GM21825 (cell line): Measurements from ENCODE around the gene CDH19.

Experiments
- ATAC-seq: cut with Tn5 transposase; IDR thresholded peaks from one replicate; pipeline ENCODE4 v1.9.1; 2021; ENCODE audit warnings: mild to moderate bottlenecking, moderate library complexity; ENCODE audit not compliant: unreplicated experiment

Gene CDH19

GRCh38 chr18:66571845-66572244 lies 32.0 kb downstream of the CDH19 start:
- no peak for ATAC-seq

- ATAC-seq = no peak
Observed at GRCh38 chr18:66566616-66567015, 37.3 kb downstream of the CDH19 start.

DNA sequence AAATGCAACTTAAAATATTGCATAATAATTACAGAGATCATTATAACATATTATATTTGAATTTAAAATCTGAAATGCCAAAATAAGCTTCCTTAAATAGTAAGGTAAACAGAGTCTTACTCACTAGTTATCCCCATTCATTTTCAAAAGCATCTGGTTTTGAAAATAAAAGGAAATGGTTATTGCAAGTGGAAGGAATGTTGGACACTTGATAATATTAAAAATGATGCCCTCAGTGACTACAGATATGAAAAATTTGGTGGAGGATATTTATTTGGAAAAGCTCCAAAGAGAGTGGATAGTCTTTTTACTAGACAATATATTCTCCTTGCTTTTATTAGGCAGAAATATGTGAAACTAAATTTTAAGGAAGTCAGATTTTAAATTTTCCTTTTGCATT lies 39.7 kb downstream of the CDH19 start:
- no peak for ATAC-seq

- ATAC-seq = no peak
Observed at GRCh38 chr18:66562279-66562678, 41.6 kb downstream of the CDH19 start.

DNA sequence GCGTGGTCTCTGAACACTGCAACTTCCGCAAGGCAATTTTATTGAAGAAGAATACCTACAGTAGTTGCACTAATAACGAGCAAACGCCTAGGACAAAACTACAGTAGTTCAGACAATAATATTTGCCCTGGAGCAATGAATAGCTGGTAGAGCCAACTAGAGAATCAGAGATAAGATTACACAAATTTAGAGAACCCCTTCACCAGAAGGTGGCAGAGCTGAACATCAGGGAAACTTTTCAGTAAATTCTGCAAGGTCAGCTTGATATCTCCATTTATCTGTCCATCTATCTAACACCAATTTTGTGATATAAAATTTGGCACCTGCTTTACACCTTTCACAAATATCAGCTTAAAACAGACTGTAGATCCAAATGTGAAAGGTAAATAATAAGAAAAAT lies 43.8 kb downstream of the CDH19 start:
- no peak for ATAC-seq

GRCh38 chr18:66558773-66559172 lies 45.1 kb downstream of the CDH19 start:
- ATAC-seq = no peak

DNA sequence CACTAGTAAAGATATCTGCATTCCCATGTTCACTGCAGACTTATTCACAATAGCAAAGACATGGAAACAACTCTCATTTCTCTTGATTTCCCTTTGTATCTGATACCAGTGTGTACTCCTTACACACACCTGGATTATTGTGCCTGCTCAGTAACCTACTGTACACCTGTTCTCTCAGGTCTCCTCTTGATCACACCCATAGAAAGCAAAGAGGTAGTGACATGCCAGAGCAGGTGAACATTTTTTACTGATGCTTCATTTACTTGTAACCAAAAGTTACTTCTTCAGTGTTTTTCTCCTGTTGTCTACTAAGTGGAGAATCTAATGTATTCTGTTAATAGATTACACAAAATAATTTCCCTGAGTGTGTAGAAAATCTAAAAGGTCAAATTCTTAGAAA lies 46.8 kb downstream of the CDH19 start:
- ATAC-seq = no peak

DNA sequence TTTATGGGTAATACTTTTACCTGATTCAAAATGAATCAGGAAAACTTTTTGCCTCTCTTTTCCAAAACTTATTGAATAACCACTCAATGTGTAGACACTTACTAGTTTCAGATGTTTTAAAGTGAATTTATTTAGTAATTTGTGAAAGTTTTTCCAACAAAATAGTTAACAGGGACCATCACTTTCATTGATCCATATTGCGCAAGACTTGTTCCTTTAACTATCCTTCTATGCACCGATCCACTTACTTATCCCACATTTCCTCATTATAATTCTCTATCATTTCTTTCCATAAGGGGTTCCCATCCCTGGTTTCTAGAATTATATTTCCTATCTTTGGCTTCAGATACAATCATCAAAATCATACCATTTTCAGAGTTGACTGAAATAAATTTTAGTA lies 48.3 kb downstream of the CDH19 start:
- no peak for ATAC-seq

DNA sequence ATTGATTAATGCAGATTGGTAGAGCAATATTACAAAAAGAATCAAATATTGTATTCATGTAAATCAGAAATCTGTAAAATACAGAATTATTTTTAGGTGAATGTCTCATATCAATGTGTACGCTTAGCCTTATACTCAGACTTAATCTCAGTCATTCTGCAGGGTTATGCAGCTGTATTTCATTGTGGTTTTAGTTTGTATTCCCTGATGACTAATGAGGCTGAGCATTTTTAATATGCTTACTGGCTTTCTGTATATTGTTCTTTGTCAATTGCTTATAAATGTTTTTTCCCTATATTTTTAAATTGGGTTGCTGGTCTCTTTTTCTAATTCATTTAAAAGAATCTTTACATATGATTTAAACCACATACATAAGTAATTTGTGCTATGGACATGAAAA lies 50.1 kb downstream of the CDH19 start:
- no peak for ATAC-seq

GRCh38 chr18:66550366-66550765 lies 53.5 kb downstream of the CDH19 start:
- ATAC-seq = no peak

GRCh38 chr18:66548747-66549146 lies 55.1 kb downstream of the CDH19 start:
- ATAC-seq = no peak

DNA sequence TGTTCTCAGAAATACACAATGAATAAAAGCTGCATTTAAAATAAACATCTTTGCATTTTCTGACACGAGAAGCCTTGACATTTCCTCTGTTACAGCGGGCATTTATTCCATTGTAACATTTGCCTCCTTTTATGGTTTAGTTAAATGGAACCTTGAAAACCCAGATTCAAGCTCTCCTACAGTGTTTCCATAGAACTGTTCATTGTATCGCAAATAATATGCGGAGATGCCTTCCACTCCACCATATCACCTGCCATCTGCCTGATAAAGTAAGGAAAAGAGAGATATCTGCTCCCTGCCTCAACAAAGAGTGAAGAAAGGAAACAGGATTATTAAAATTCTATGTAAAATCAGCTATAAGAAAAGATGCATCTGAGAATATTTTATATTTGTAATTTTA lies 69.8 kb downstream of the CDH19 start:
- no peak for ATAC-seq

DNA sequence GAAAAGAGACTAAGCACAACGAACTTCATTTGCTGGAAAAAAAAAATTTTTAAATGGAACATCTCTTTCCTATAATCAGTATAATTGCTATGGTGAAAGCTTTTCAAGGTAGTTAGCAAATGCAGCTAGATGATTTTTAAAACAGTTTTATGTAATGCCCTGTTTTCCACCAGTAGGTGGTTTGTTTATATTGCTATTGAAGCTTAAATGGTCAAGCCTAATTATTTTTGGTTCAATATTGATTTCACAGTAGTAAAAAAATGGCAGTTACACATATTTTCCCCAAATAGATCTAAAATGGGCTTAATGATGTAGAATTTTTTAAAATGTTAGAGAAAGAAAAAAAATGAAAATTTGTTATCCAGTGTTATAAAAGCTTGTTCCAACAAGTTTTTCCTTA lies 70.2 kb downstream of the CDH19 start:
- no peak for ATAC-seq

GRCh38 chr18:66523219-66523991 lies 80.5 kb downstream of the CDH19 start:
- ATAC-seq = no peak

- no peak for ATAC-seq
Observed at GRCh38 chr18:66513996-66514395, 89.9 kb downstream of the CDH19 start.

DNA sequence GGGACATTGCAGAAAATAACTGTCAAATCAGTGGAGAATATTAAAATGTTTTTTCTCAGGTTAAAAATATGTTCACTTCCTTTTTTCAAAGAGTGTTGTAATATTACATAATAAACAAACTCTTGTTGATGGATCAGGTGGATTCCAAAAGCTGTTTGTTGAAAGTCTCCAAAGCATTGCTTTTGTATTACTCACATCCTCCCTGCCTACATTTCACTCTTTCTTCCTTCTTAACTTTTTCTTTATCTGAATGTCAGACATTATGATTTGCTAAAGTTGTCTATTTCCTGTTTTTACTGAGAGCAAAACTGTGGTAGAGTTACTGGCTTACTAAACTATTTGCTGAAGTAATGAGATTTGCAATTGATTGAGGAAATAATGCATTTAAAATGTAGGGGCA lies 92.1 kb downstream of the CDH19 start:
- no peak for ATAC-seq

- ATAC-seq = no peak
Observed at GRCh38 chr18:66511289-66511688, 92.6 kb downstream of the CDH19 start.

- ATAC-seq = no peak
Observed at GRCh38 chr18:66510357-66511045, 93.4 kb downstream of the CDH19 start.

- ATAC-seq = no peak
Observed at GRCh38 chr18:66508937-66509336, 95.0 kb downstream of the CDH19 start.

- no peak for ATAC-seq
Observed at GRCh38 chr18:66506178-66506577, 97.7 kb downstream of the CDH19 start.

DNA sequence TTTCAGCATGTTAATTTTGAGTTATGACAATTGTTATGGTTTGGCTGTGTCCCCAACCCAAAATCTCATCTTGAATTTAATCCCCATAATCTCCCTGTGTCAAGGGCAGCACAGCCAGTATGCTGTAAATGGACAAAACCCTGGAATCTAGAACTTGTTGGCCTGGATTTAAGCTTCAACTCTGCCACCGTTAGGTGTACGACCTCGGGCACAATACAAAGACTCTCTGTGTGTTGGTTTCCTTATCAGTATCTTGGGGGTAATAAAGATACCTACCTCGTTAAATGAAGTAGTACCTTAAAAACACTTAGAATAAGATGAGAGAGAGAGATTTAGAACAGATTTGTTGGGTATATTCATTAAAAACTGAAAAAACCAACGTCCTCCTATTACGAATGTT lies 106.5 kb downstream of the CDH19 start:
- ATAC-seq = no peak

- ATAC-seq = no peak
Observed at GRCh38 chr18:66495844-66496243, 108.0 kb downstream of the CDH19 start.

- ATAC-seq = no peak
Observed at GRCh38 chr18:66473882-66474281, 130.0 kb downstream of the CDH19 start.
